H1 (cell line): Measurements from ENCODE around the gene ARHGEF10L. TPM values are rescaled to one million over a fixed set of nuclear protein-coding genes. Genes with fewer than 3 reads are reported as not detected.

ENCODE experiments used
- CHD7 ChIP-seq: fragments of 300-600 bp; sonication (generic); IDR thresholded peaks from 2 replicates; pipeline ENCODE4 v1.7.1; 2012; ENCODE audit warnings: low read length, moderate library complexity, mild to moderate bottlenecking, inconsistent platforms; ENCODE audit not compliant: insufficient replicate concordance
- HDAC6 ChIP-seq: IDR thresholded peaks from one replicate; pipeline ENCODE4 v1.7.1; 2012; ENCODE audit warnings: low read depth, mild to moderate bottlenecking, inconsistent platforms, low read length, moderate library complexity
- SIX5 ChIP-seq: IDR thresholded peaks from 2 replicates; pipeline ENCODE4 v1.6.1; 2011; ENCODE audit warnings: mild to moderate bottlenecking, low read depth, low read length
- TAF1 ChIP-seq: IDR thresholded peaks from 2 replicates; pipeline ENCODE4 v1.6.1; 2011; ENCODE audit warnings: mild to moderate bottlenecking, low read depth, low read length
- polyA plus RNA-seq, 7 experiments: library from polyadenylated mRNA; depleted of rRNA in 3 of 7; stranded (reverse) in 5 of 7; unstranded in 2 of 7; fragments of >200 nt in 5 of 7; fragments of 200-250 nt in 2 of 7; gene quantifications; 1 replicate in 5 of 7; 2 replicates in 1 of 7; 4 replicates in 1 of 7; pipeline versions ENCODE4 v1.2.1 to v1.2.3, GENCODE V29; 2011 to 2013; ENCODE audit warnings: missing spikeins in 2 of 7, mixed read lengths in 2 of 7
- total RNA-seq: library from RNA; stranded (reverse); fragmentation: NEBNext Ultra II Directional; extraction: Animal tissue kit (Norgen Biotek cat#: 25700); gene quantifications from 2 replicates; pipeline ENCODE4 v1.2.1, GENCODE V29; 2021

The ARHGEF10L gene
- total and polyA plus RNA-seq, 2 of the 8 experiments (the other 6 are each of a cell fraction or from before 2014, with no cell fraction given) = 33.6 to 39.6 TPM

GRCh38 chr1:17655169-17655568 is 115.7 kb downstream of the ARHGEF10L start (continued):
- TF ChIP-seq SIX5 (no peak), TAF1 (no peak), CHD7 (no peak), HDAC6 (no peak)
